PFSK-1 (cell line): Measurements from ENCODE around the gene MANSC4.

Source experiments
- FOXP2 ChIP-seq: optimal IDR thresholded peaks from 2 replicates; pipeline ENCODE3; 2011; ENCODE audit warnings: borderline replicate concordance, control low read depth, inconsistent platforms; ENCODE audit not compliant: insufficient read depth; ENCODE audit errors: extremely low read length, extremely low read depth
- POLR2AphosphoS5 ChIP-seq: IDR thresholded peaks from 2 replicates; pipeline ENCODE4 v1.6.1; 2012; ENCODE audit warnings: low read depth, mild to moderate bottlenecking, control low read depth, low read length, moderate library complexity
- SIN3A ChIP-seq: IDR thresholded peaks from 2 replicates; pipeline ENCODE4 v1.6.1; 2012; ENCODE audit warnings: mild to moderate bottlenecking, low read length, moderate library complexity, borderline replicate concordance; ENCODE audit not compliant: insufficient read depth
- TAF1 ChIP-seq: IDR thresholded peaks from 2 replicates; pipeline ENCODE4 v1.6.1; 2012; ENCODE audit warnings: low read length, control low read depth, borderline replicate concordance; ENCODE audit not compliant: insufficient read depth
- TF ChIP-seq, protein P1 (sequence below), 2 experiments: IDR thresholded peaks; 2 replicates each; pipeline versions ENCODE4 v1.6.1 to v1.8.0; 2011 to 2012; ENCODE audit warnings: low read depth in 2 of 2, low read length in 2 of 2, control low read depth in 1 of 2, inconsistent platforms in 1 of 2, mild to moderate bottlenecking in 1 of 2, moderate library complexity in 1 of 2; ENCODE audit not compliant: insufficient read depth in 1 of 2

DNA sequence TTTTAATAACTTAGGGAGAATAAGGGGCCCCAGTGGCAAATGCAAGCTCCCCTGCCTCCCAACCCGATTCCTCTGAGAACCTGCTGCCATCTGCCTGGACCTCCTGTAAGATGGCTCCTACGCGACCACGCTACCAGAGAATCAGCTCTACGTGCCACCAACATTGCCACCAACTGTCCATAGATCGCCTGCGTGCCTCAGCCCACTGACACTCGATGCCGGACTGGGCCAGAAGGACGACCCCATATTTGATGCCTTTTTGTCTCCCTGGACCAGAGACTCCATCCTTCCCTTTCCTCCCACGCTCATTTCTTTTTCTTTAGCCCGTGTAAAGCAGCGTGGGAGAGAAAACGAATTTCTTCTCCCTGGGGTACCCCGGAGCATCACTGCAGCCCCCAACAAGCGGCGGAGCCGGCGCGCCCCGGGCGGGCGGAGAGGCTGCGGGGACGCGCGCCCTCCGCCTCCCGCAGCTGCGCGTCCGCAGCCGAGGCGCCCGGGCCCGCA is 568 bp downstream of the MANSC4 start:
- TF ChIP-seq, protein P1, sequence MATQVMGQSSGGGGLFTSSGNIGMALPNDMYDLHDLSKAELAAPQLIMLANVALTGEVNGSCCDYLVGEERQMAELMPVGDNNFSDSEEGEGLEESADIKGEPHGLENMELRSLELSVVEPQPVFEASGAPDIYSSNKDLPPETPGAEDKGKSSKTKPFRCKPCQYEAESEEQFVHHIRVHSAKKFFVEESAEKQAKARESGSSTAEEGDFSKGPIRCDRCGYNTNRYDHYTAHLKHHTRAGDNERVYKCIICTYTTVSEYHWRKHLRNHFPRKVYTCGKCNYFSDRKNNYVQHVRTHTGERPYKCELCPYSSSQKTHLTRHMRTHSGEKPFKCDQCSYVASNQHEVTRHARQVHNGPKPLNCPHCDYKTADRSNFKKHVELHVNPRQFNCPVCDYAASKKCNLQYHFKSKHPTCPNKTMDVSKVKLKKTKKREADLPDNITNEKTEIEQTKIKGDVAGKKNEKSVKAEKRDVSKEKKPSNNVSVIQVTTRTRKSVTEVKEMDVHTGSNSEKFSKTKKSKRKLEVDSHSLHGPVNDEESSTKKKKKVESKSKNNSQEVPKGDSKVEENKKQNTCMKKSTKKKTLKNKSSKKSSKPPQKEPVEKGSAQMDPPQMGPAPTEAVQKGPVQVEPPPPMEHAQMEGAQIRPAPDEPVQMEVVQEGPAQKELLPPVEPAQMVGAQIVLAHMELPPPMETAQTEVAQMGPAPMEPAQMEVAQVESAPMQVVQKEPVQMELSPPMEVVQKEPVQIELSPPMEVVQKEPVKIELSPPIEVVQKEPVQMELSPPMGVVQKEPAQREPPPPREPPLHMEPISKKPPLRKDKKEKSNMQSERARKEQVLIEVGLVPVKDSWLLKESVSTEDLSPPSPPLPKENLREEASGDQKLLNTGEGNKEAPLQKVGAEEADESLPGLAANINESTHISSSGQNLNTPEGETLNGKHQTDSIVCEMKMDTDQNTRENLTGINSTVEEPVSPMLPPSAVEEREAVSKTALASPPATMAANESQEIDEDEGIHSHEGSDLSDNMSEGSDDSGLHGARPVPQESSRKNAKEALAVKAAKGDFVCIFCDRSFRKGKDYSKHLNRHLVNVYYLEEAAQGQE (IDR thresholded peaks at IDR 0.05; ENCODE audit: insufficient read depth in 1 of 2, low read depth in 2 of 2, low read length in 2 of 2), result no peak
- TF ChIP-seq TAF1 (no peak), SIN3A (no peak), POLR2AphosphoS5 (no peak), FOXP2 (no peak)
